GM18505 (cell line): ENCODE measurements around the gene SERPINB12.
A peak's percentile ranks its signal among the peaks of the same experiment; 100 is the strongest.

ENCODE experiments used
- ATAC-seq: cut with Tn5 transposase; IDR thresholded peaks from one replicate; pipeline ENCODE4 v1.9.1; 2021; ENCODE audit not compliant: unreplicated experiment
- POLR2A ChIP-seq: IDR thresholded peaks from 4 replicates; pipeline ENCODE4 v1.6.1; 2011; ENCODE audit warnings: borderline replicate concordance; ENCODE audit not compliant: insufficient read depth, insufficient read length; ENCODE audit errors: extremely low read depth

The SERPINB12 gene

GRCh38 chr18:63527251-63527650 lies 14.9 kb upstream of the SERPINB12 start:
- TF ChIP-seq POLR2A: no peak
- ATAC-seq: no peak

- no peak for ATAC-seq
- no peak for TF ChIP-seq POLR2A
These were observed 13.2 kb upstream of the SERPINB12 start for GRCh38 chr18:63528863-63529492.

GRCh38 chr18:63532471-63532870 lies 9.7 kb upstream of the SERPINB12 start:
- TF ChIP-seq POLR2A: no peak
- ATAC-seq: no peak

DNA sequence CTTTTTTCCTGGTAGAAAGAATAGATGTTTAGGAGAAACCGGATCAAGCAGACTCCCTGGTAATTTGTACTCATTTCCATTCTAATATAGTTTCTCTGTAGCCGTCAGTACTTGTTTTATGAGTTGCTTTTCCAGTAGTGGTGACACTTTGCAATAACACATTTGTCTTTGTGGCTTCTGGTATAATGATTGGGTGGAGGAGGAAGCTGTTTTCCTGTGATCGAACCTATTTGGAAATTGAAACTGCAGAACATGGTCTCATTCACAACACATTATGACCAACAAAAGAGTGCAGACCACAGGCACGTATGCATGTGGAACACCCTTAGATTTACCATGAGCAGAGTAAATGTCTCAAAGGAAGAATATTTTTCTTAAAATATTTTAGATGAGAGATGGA lies 7.6 kb upstream of the SERPINB12 start:
- peak; percentile 63 for ATAC-seq

GRCh38 chr18:63539904-63540510 lies 2.2 kb upstream of the SERPINB12 start:
- ATAC-seq: no peak
- no peak for TF ChIP-seq POLR2A

More for the DNA sequence above, 7.6 kb upstream of the SERPINB12 start:
- no peak for TF ChIP-seq POLR2A

- no peak for ATAC-seq
These were observed 1.8 kb downstream of the SERPINB12 start for GRCh38 chr18:63544017-63544416.

GRCh38 chr18:63545000-63545399 lies 2.8 kb downstream of the SERPINB12 start:
- no peak for ATAC-seq
- TF ChIP-seq POLR2A: no peak

More at GRCh38 chr18:63544017-63544416, 1.8 kb downstream of the SERPINB12 start:
- TF ChIP-seq POLR2A: no peak

DNA sequence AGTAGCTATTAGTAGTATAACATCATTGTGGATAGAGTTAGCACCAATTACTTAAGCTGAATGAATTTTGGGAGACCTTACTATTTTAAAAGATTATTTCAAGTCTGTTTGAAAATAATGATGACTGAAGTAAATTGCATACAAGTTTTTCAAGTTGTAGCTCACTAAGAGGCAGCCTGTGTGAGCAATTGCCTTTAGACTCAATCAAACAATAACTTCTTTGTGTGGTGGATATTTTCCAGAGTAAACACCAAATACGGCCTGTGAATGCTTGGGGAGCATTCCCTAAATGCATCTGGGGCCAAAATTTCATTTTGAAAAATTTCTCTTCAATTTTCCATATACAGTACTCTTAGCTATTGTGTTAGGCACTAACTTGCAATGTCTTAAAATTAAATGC lies 7.9 kb downstream of the SERPINB12 start:
- no peak for ATAC-seq
- no peak for TF ChIP-seq POLR2A

- no peak for TF ChIP-seq POLR2A
- ATAC-seq: no peak
These were observed 9.6 kb downstream of the SERPINB12 start for GRCh38 chr18:63551769-63552168.

GRCh38 chr18:63552581-63552980 lies 10.4 kb downstream of the SERPINB12 start:
- no peak for ATAC-seq
- no peak for TF ChIP-seq POLR2A

DNA sequence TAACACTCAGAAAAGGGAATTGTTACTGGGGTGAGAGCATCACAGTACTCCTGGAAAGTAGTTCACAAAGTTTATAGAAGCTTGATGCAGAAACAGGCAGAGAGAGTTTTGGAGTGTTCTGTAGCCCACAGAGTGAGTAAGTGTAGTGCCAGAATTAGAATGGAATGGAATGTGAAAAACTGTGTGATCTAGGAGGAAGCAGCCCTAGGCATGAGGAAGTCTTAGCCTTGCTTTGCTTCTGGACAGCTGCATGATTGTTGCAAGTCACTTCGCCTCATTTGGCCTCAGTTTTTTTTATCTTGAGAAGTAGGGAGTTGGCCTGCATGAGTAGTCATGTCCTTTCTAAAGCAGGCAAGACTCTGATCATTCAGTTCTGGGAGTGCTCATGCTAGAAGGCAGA lies 10.9 kb downstream of the SERPINB12 start:
- ATAC-seq: no peak
- no peak for TF ChIP-seq POLR2A

DNA sequence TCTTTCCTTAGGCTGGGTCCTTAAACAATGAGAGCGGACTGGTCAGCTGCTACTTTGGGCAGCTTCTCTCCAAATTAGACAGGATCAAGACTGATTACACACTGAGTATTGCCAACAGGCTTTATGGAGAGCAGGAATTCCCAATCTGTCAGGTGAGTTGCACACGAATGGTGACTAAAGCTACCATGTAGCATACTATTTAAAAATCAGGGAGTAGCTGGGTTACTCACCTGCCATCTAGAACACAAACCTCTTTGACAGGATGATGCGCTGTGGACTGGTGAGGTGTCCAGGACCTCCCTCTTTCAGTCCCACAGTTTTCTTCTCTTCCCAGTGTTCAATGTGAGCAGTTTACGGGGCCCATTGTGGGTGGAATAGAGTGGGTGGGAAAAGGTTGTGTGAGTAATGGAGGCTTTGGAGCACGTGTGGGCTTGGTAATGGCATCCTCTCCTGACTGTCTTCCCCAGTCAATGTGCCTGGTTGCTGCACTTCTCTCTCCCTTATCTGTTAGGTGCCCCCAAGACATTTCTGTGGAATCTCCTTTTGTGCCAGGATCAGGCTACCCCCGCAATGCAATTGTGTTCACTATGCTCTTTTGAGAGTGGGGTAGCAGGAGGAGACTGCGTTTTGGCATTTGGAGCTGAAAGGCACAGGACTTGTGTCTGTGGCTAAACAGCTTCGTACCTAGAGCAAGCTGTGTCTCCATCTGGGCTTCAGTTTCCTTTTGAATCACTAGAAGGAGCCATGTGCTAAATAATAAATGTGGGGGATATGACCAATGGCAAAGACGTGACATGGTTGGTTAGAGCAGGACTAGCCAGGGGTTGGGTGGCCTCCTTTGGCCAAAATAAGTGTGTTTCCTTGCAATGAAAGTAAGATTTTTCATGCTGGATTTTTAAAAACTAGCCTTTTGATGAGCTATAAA lies 17.7 kb downstream of the SERPINB12 start:
- no peak for TF ChIP-seq POLR2A
- ATAC-seq: no peak

DNA sequence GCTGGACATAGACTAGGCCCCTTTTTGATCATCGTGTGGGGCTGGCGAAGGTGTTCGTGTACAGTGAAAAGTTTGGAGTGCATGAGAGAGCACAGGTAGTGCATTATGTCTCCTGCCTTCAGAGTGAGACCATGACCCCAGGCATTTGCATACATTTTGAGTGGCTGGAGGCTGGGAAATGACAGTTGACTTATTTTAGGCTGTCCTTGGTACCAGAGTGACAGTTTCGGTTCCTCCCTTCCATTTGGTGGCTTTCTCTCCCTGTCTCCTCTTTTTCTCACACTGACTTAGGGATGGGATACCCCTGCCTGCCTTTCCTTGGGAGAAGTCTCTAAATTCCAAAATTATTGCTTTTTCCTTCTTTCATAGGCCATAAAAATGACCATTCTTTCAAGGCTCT lies 20.1 kb downstream of the SERPINB12 start:
- ATAC-seq: peak; percentile 82
- TF ChIP-seq POLR2A: no peak
